HepG2 (cell line): ENCODE results near the gene NEDD1. TPM values are rescaled to one million over a fixed set of nuclear protein-coding genes. Genes with fewer than 3 reads are reported as not detected.
A peak's percentile ranks its signal among the peaks of the same experiment; 100 is the strongest.

Source experiments
- AGO1 ChIP-seq: fragments of 200-400 bp; formaldehyde crosslinking; IDR thresholded peaks from 2 replicates; pipeline ENCODE4 v1.6.1; 2017; ENCODE audit warnings: mild to moderate bottlenecking, low read depth, low read length, moderate library complexity; ENCODE audit not compliant: poor library complexity, severe bottlenecking
- CBFB ChIP-seq: sonication (generic); formaldehyde crosslinking; IDR thresholded peaks from 2 replicates; pipeline ENCODE4 v1.4.0; 2020; ENCODE audit warnings: missing genetic modification reagents
- CENPT ChIP-seq: sonication (generic); formaldehyde crosslinking; IDR thresholded peaks from 2 replicates; pipeline ENCODE4 v1.8.0; 2022; ENCODE audit warnings: low read depth, mild to moderate bottlenecking, moderate library complexity, missing genetic modification reagents
- E2F2 ChIP-seq: sonication (generic); formaldehyde crosslinking; IDR thresholded peaks from 2 replicates; pipeline ENCODE4 v1.4.0; 2020; ENCODE audit warnings: missing genetic modification reagents, borderline replicate concordance
- ELF4 ChIP-seq: sonication (generic); formaldehyde crosslinking; IDR thresholded peaks from 2 replicates; pipeline ENCODE4 v1.5.0; 2020; ENCODE audit warnings: missing genetic modification reagents, mild to moderate bottlenecking, moderate library complexity, borderline replicate concordance
- ISL2 ChIP-seq: sonication (generic); formaldehyde crosslinking; IDR thresholded peaks from 2 replicates; pipeline ENCODE4 v1.5.0; 2020; ENCODE audit warnings: missing genetic modification reagents
- LBX2 ChIP-seq: sonication (generic); formaldehyde crosslinking; IDR thresholded peaks from 2 replicates; pipeline ENCODE4 v1.5.0; 2020; ENCODE audit warnings: missing genetic modification reagents, mild to moderate bottlenecking, borderline replicate concordance
- NCOR1 ChIP-seq: fragments of 200-600 bp; sonication (generic); IDR thresholded peaks from 2 replicates; pipeline ENCODE4 v1.7.0; 2017; ENCODE audit warnings: antibody characterized with exemption, low read length, borderline replicate concordance
- RFX1 ChIP-seq: fragments of 450-650 bp; IDR thresholded peaks from 2 replicates; pipeline ENCODE4 v1.6.1; 2017
- SYNCRIP ChIP-seq: fragments of 200-400 bp; formaldehyde crosslinking; IDR thresholded peaks from 2 replicates; pipeline ENCODE4 v1.6.1; 2018; ENCODE audit warnings: mild to moderate bottlenecking, low read depth, low read length; ENCODE audit not compliant: insufficient read depth
- TOPORS ChIP-seq: sonication (generic); formaldehyde crosslinking; IDR thresholded peaks from 2 replicates; pipeline ENCODE4 v1.8.0; 2023; ENCODE audit warnings: mild to moderate bottlenecking, missing genetic modification reagents
- ZBTB26 ChIP-seq: IDR thresholded peaks from 2 replicates; pipeline ENCODE4 v1.6.1; 2016; ENCODE audit warnings: missing compliant biosample characterization, missing genetic modification reagents, borderline replicate concordance
- ZFP36 ChIP-seq: fragments of 150-350 bp; IDR thresholded peaks from 2 replicates; pipeline ENCODE4 v1.6.1; 2018; ENCODE audit warnings: borderline replicate concordance, low read length, low read depth; ENCODE audit not compliant: partially characterized antibody
- ZNF136 ChIP-seq: sonication (generic); formaldehyde crosslinking; IDR thresholded peaks from 2 replicates; pipeline ENCODE4 v1.8.1; 2022; ENCODE audit warnings: low read depth, mild to moderate bottlenecking, moderate library complexity, missing genetic modification reagents
- ZNF274 ChIP-seq: sonication (generic); formaldehyde crosslinking; IDR thresholded peaks from 2 replicates; pipeline ENCODE4 v1.5.1; 2020; ENCODE audit warnings: mild to moderate bottlenecking, missing genetic modification reagents
- ZNF282 ChIP-seq: fragments of 450-650 bp; IDR thresholded peaks from 2 replicates; pipeline ENCODE4 v1.6.1; 2018; ENCODE audit not compliant: partially characterized antibody
- ZNF337 ChIP-seq: sonication (generic); formaldehyde crosslinking; IDR thresholded peaks from 2 replicates; pipeline ENCODE4 v1.5.1; 2020; ENCODE audit warnings: missing genetic modification reagents, low read depth, mild to moderate bottlenecking, borderline replicate concordance
- ZNF414 ChIP-seq: sonication (generic); formaldehyde crosslinking; IDR thresholded peaks from 2 replicates; pipeline ENCODE4 v1.5.0; 2020; ENCODE audit warnings: missing genetic modification reagents
- ZNF431 ChIP-seq: sonication (generic); formaldehyde crosslinking; IDR thresholded peaks from 2 replicates; pipeline ENCODE4 v1.9.0; 2022; ENCODE audit warnings: missing genetic modification reagents, low read depth, mild to moderate bottlenecking, borderline replicate concordance
- ZNF468 ChIP-seq: sonication (generic); formaldehyde crosslinking; IDR thresholded peaks from 2 replicates; pipeline ENCODE4 v1.8.0; 2022; ENCODE audit warnings: mild to moderate bottlenecking, moderate library complexity, missing genetic modification reagents
- ZNF563 ChIP-seq: sonication (generic); formaldehyde crosslinking; IDR thresholded peaks from 2 replicates; pipeline ENCODE4 v1.8.0; 2022; ENCODE audit warnings: mild to moderate bottlenecking, moderate library complexity, missing genetic modification reagents
- ZNF772 ChIP-seq: sonication (generic); formaldehyde crosslinking; IDR thresholded peaks from 2 replicates; pipeline ENCODE4 v1.5.0; 2020; ENCODE audit warnings: mild to moderate bottlenecking, missing genetic modification reagents
- polyA plus RNA-seq, 8 experiments: library from polyadenylated mRNA; depleted of rRNA in 3 of 8; stranded (reverse) in 7 of 8; unstranded in 1 of 8; fragments of >200 nt; fragmentation: Illumina TruSeq in 4 of 8; extraction: Trizol in 4 of 8; gene quantifications; 2 replicates each; pipeline versions ENCODE4 v1.2.1 to v1.2.3, GENCODE V29; 2011 to 2016; ENCODE audit warnings: low read depth in 4 of 8, missing spikeins in 1 of 8, mixed read lengths in 1 of 8; ENCODE audit not compliant: insufficient read depth in 1 of 8
- total RNA-seq, 5 experiments: library from RNA; depleted of rRNA; stranded (reverse); fragments of >200 nt; fragmentation: Illumina TruSeq; extraction: Trizol; gene quantifications; 2 replicates each; pipeline ENCODE4 v1.2.3, GENCODE V29; 2016; ENCODE audit warnings: low read depth in 1 of 5

The NEDD1 gene
- total and polyA plus RNA-seq, 2 of the 13 experiments (the other 11 are each of a cell fraction or from before 2014, with no cell fraction given): 11.2 to 21.5 TPM

- TF ChIP-seq ELF4 (CRISPR knock-in tag): peak; percentile 53; the same call in 1 of the 2 replicates
- no peak for TF ChIP-seq ZNF282
- TF ChIP-seq ZNF136: no peak
- TF ChIP-seq TOPORS (CRISPR knock-in tag): no peak
- no peak for TF ChIP-seq ZFP36
- TF ChIP-seq ZNF431 (CRISPR knock-in tag): no peak; the same call in 1 of the 2 replicates
- no peak for TF ChIP-seq SYNCRIP
- TF ChIP-seq ZNF274 (CRISPR knock-in tag): peak; percentile 81
- peak; percentile 59; the same call in 1 of the 2 replicates for TF ChIP-seq ZNF337 (CRISPR knock-in tag)
- no peak for TF ChIP-seq AGO1
- TF ChIP-seq E2F2 (CRISPR knock-in tag): no peak
- no peak for TF ChIP-seq LBX2 (CRISPR knock-in tag)
- TF ChIP-seq ZNF563: 0 out of 2 replicates have a peak, but pooled peaks have one; percentile 40
- TF ChIP-seq NCOR1: no peak
- TF ChIP-seq ZNF772 (CRISPR knock-in tag): peak; percentile 79
- 0 out of 2 replicates have a peak, but pooled peaks have one; percentile 58 for TF ChIP-seq ZNF414 (CRISPR knock-in tag)
- TF ChIP-seq ISL2: peak; percentile 56; the same call in 1 of the 2 replicates
- TF ChIP-seq CBFB (CRISPR knock-in tag): peak; percentile 63
- peak; percentile 79; the same call in 1 of the 2 replicates for TF ChIP-seq CENPT
- no peak for TF ChIP-seq RFX1
- TF ChIP-seq ZNF468 (CRISPR knock-in tag): 0 out of 2 replicates have a peak, but pooled peaks have one; percentile 41
- no peak for TF ChIP-seq ZBTB26 (CRISPR knock-in tag)
Observed at GRCh38 chr12:96906849-96907670, at the start of gene NEDD1 (continued).
